HUDEP-2 (cell line): ENCODE measurements around the gene NRXN3.

Experiments
- DNase-seq, 76 experiments: peaks; one replicate each; lab custom pipeline; 2025; ENCODE audit not compliant: unreplicated experiment in 76 of 76; lab: John Stamatoyannopoulos, UW

Gene NRXN3

DNA sequence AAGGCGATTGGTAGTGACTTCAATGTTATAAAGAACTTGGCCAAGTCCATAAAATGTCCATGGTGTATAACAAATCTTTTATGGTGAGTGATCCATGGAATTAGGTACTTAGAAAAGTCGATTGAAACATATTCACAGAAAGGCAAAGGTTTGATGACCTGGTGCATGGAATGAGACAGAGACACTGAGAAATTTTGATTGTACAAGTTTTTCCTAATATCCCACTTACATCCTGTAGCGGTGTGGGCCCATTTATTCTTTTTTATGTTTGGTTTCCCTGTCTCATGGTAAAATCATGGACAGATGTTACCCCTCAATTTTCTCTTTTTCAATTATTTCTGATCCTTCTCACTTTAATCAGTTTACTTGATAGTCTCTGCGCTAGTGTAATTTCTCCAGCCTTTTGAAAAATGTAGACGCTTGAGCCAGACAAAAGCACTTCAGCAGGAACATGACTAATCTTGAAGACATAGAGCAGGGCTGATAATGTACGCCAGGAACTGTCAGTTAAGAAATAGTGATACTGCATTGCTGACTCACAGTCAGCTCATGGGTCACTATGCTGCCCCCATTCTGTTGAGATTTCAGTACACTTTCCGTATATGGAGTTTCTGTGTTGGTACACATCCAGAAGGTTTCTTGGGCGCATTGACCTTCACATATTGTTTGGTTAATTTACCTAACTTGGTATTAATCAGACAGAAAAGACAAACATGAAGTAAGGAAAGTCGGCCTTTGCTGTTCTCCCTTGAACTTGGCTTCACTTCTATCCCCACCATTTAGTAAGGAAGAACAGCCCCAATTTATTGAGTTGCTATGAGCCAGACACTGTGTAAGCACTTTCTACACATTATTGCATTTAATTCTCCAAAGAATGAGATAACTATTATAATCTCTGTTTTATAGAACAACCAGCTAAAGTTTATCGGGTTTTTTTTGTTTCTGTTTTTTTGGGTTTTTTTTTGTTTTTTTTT is 1199.5 kb downstream of the NRXN3 start:
- peak in 24 of 76 experiments; percentile 1 to 53 (median 12) for DNase-seq

GRCh38 chr14:79370969-79371368 is 1200.8 kb downstream of the NRXN3 start:
- DNase-seq: no peak

DNA sequence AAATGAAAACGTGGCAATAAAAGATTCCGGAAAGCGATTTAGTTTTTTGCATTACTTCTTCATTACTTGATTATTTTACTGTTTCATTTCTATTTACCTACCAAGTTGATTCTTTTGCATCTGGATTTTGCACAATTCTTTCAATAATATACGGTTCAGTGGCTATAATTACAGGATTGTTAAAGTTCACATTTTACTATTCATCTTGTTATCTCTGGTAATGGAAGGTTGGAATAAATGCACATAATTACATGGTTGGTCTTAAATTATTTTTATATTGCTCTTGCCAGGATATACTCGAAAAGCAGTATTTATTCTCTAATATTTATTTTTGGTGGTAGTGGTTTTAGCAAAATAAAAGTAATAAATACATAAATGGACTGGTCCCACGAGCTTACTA is 1203.3 kb downstream of the NRXN3 start:
- DNase-seq: no peak

DNA sequence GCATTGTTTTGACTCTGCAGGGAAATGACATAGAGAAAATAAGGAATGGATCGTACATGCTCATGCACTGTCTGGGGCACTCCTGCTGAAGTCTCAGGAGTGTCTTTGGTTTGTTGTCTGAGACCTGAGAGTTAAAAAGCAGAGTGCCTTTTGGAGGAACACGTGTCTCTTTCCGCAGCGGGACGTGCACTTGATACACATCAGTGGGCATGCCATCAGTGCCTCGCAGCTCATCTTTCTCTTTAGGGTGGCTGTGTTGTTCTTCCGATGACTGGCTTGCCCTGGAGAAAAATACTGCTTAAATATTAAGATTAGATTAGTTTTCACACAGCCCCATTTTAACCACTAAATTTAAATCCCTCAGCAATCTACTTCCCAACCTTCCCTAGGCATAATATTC is 1205.2 kb downstream of the NRXN3 start:
- DNase-seq: no peak

DNA sequence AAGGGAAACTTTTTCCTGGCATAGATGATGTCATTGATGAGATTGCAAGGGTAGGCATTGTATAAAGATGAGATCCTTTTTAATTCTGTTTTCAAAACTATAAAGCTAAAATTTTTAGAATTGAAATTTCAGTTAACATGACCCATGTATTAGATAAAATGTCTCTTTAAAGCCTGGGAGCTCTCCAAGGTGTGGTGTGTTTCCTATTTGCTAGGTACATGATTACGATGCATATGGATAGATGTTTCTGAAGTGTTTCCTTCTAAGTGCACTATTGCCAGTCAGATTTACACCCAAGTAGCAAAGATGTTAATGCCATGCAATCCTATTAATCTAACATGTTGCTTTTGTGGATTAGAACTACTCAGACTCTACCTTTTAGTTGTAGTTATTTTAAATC is 1206.4 kb downstream of the NRXN3 start:
- DNase-seq: no peak

DNA sequence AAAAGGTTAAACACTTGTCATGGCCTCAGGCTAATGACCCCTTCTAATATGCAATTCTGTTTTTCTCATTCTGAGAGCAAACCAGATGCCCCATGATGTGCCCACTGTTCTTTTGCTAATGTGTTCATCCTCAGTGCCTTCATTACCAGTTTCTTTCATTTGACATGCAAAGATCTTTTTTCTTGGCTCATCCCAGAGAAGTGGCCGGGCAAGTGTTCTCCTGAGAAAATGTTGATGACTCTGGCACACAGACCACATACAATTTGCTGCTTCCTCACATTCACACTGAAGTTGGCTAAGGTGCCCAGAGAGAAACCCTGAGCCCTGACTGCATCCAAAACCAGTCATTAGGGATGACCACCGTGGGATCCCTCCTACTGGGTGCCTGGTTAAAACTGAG is 1207.8 kb downstream of the NRXN3 start:
- DNase-seq: no peak

DNA sequence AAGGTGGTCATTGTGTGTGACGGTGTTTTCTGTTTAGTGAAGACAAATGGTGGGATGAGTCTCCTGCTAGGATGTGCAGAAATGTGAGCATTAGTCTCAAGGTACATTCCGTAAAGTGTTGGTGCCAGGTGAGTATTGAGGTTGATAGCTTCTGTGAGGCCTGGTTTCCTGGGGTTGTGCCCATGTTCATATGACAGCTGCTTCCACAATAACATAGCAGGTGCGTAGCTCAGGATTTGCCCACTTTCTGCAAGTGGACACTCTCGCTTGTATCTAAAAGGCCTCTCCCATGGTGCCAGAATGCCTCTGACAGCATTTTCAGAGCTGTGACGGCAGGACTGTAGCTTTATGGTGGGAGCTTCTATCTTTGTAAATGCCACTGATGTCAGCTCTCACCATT is 1209.1 kb downstream of the NRXN3 start:
- DNase-seq: no peak

DNA sequence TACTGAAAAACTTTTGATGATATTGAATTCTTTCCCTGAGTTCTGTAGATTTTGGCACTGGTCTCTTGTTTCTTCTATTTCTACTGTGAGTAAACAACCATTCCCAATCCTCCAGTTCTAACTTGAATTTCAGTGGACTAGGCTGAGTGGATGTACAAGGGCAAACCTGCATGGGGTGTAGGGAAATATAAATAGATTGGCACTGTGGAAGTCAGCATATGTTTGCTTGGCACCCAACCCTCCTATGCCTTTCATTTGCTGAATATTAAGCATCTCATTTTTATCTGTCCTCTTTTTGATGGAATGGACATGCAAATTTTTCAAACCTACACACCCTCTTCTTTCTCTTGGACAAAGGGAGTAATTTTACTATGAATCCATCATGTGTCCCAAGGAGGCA is 1212.9 kb downstream of the NRXN3 start:
- DNase-seq: no peak

- no peak for DNase-seq
Observed at GRCh38 chr14:79383475-79383874, 1213.3 kb downstream of the NRXN3 start.

- no peak for DNase-seq
Observed at GRCh38 chr14:79395061-79395460, 1224.9 kb downstream of the NRXN3 start.

GRCh38 chr14:79404874-79405511 is 1234.8 kb downstream of the NRXN3 start:
- no peak for DNase-seq

- DNase-seq: no peak
Observed at GRCh38 chr14:79405512-79405910, 1235.3 kb downstream of the NRXN3 start.

DNA sequence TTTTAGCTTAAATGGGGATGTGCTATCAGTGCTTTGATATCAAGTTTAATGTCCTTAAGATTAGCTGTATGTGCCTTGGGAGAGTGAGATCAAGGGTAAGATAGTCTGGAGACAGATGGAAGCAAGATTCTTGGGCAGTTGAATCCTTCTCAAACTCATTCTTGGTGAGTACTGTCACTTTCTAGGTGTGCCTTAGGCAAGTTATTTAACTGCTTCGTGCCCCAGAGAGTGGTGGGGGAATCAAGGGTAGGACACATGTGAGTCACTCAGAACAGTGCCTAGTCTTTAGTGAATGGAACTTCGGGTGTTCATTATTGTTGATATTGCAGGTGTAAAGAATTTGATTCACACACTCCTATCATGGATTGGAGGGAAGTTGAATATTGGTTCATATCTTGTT is 1237.4 kb downstream of the NRXN3 start:
- peak in 1 of 76 experiments; percentile 3 for DNase-seq

GRCh38 chr14:79408696-79409095 is 1238.5 kb downstream of the NRXN3 start:
- DNase-seq: no peak

GRCh38 chr14:79411403-79412174 is 1241.4 kb downstream of the NRXN3 start:
- no peak for DNase-seq

DNA sequence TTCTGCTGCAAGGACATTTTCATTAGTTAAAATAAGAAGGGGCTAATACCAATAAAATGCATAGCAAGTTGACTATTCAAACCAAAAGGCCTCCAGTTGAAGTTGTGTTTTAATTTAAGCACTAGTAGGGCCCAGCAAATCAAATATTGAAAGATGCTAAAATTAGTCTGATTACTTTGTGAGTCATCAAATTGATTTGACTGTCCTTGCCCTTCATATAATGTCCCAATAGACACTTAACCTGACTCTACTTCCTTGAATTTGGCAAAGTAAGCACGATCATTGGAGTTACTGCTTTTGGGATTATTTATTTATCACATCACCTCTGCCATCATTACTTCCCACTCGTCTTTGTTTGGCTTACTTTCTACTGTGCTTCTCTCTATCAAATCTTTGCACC is 1242.6 kb downstream of the NRXN3 start:
- no peak for DNase-seq

DNA sequence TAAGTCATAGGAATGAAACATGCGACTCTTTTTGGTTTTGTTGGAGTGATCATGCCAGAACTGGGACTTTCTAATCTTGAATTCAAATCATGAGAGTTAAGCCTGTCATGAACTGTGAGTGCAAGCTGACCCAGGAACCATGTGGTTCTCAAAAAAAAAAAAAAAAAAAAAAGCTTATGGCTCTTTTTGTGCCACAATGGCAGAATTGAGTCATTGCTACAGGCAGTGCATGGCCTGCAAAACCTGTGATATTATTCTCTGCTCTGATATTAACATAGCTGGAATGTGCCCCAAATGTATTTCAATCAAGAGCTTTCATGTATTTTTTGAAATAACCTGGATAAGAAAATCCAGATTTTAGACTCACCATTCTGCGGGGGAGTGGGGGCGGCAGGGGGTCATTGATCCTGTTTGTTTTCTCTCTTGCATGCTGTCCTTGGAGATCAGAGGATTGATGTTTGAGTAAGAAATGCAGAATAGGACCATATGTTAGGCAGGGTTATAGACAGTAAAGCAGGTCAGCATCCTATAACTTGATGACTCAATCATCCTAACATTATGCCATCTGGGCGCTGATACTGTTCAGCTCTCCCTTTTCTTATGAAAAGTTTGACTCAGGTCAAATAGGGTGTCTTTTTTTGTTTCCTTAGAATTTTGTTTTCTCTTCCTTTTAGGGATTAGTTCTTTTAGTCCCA is 1243.7 kb downstream of the NRXN3 start:
- DNase-seq: no peak

DNA sequence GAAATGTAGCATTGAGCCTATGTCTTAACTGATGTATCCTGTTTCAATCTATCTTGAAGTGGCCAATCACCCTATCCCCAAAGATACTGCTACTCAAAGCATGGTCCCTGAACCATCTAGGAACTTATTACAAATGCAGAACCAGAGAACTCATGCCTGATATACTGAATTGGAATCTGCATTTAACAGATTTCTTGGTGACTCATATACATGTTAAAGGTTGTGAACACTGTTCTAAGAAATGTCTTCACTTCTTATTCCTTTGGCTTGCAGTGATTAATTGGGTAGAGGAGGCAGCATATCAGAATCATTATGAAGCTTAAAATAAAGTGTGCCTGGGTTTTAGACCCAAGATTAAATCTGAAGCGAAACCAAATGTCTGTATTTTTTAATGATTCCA is 1245.6 kb downstream of the NRXN3 start:
- no peak for DNase-seq

GRCh38 chr14:79417961-79418360 is 1247.8 kb downstream of the NRXN3 start:
- no peak for DNase-seq

- no peak for DNase-seq
Observed at GRCh38 chr14:79418649-79419415, 1248.7 kb downstream of the NRXN3 start.
